ENCODE data around the gene MRTO4.

- TF ChIP-seq TAF1 (IDR thresholded peaks at IDR 0.05; ENCODE audit: borderline replicate concordance, low read depth, low read length) (no peak), POLR2A (IDR thresholded peaks at IDR 0.05; ENCODE audit: low read depth, low read length) (no peak), POLR2AphosphoS5 (IDR thresholded peaks at IDR 0.05; ENCODE audit: low read depth, low read length) (no peak; the same call in 1 of the 2 replicates)
Observed at GRCh38 chr1:19257178-19257914, 5.7 kb downstream of the MRTO4 start.

Data from GM12892 (cell line).